HG03575 (cell line): ENCODE results near the gene CHD9.
A peak's percentile ranks its signal among the peaks of the same experiment; 100 is the strongest.

Experiments
- ATAC-seq: cut with Tn5 transposase; IDR thresholded peaks from one replicate; pipeline ENCODE4 v1.9.1; 2021; ENCODE audit not compliant: unreplicated experiment, insufficient number of reproducible peaks, low FRiP score; ENCODE audit errors: extremely low read depth

Gene CHD9

GRCh38 chr16:53112015-53112414 lies 57.2 kb downstream of the CHD9 start:
- no peak for ATAC-seq

GRCh38 chr16:53115047-53115446 lies 60.3 kb downstream of the CHD9 start:
- no peak for ATAC-seq

DNA sequence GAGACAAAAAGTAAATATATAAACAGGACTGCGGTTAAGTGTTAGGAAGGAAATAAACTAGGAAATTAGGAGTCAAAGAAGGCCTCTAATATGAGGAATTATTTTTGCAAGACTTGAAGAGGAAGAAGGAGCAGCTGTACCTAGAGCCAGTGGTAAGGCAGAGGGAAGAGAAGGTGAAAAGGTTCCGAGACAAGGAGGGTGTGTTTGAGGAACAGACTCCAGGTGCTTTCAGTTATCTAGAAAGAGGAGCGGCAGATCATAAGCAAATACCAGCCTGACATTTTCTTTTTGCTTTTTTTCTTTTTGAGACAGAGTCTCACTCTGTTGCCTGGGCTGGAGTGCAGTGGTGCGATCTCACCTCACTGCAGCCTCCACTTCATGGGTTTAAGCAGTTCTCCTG lies 61.0 kb downstream of the CHD9 start:
- no peak for ATAC-seq

GRCh38 chr16:53121043-53121620 lies 66.3 kb downstream of the CHD9 start:
- ATAC-seq: no peak

DNA sequence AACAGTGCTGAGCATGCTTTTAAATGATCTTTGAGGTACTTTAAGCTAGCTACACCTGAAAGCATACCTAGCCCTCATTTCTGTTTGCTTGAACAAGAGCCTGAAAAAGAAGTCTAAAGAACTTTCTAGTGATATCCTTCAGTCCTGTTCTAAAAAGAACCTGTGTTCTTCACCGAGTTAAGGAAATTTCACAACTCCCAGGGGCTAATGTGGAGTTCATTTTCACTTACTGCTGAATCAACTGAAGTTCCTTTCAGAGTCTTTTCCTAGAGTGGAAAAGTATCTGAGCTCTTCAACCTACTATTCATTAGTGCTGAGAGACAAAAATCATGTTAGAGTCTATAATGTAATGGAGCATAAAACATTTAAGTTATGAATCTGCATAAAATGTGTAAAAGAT lies 66.9 kb downstream of the CHD9 start:
- no peak for ATAC-seq

DNA sequence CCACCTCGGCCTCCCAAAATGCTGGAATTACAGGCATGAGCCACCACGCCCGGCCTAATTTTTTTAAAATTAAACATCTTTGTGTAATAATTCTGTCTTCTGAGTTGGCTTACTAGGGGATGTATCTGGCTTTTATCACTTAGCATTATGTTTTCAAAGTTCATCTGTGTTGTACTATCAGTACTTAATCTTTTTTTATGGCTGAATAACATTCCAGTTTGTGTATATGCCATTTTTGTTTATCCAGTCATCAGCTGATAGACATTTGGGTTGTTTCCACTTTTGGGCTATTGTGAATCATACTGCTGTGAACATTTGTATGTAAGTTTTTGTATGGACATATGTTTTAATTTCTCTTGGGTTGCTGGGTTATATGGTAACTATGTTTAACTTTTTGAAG lies 69.0 kb downstream of the CHD9 start:
- no peak for ATAC-seq

DNA sequence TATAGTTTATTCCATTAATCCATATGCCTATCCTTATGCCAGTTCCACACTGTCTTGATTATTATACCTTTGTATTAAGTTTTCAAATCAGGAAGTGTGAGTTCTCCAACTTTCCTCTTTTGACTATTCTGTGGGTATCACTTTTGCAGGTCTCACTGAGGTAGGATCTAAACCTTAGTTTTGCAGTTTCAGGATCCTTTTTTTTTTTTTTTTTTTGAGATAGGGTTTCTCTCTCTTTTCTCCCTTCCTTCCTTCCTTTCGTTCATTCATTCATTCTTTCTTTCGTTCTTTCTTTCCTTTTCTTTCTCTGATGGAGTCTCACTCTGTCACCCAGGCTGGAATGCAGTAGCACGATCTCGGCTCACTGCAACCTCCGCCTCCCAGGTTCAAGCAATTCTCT lies 71.6 kb downstream of the CHD9 start:
- ATAC-seq: no peak

DNA sequence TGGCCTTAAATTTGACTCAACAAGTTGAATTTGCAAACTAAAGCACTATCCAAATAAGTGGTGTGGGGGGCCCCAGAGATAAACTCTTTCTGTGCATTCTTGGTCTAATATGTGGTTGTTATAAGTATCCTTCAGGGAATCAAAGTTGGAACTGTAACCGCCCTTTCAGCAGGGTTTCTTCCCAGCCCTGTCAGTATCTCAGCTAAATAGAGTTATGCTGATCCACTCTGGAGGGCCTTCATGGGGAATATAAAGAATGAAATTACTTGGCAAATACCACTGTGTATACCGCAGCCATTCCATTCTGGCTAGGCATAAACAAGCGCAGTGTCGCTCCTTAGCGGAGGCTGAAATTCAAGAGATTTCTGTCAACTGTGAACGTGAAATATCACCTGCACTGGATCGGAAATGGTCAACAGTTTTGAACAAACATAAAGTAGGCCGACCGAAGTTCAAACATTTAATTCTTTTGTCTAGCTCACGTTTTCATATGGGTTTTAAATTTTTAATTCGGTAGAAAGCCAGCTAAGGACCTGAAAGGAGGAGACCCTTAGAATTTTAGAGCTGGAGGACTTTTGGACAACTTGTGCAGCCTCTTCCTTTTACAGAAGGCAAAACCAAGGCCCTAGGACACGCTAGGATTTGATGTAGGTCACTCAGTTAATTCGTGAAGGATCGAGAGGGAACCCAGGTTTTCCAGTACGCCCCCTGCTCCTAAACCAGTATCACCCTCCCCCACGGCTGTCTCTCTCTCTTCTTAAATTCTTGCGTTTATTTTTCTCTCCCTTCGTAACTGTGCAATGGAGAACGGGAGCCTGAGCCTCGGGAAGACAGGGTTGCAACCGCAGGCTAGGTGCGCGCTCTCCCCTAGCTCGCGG lies 74.7 kb downstream of the CHD9 start:
- no peak for ATAC-seq

GRCh38 chr16:53130159-53131049 lies 75.6 kb downstream of the CHD9 start:
- peak; percentile 49 for ATAC-seq

GRCh38 chr16:53131050-53131362 lies 76.2 kb downstream of the CHD9 start:
- no peak for ATAC-seq

DNA sequence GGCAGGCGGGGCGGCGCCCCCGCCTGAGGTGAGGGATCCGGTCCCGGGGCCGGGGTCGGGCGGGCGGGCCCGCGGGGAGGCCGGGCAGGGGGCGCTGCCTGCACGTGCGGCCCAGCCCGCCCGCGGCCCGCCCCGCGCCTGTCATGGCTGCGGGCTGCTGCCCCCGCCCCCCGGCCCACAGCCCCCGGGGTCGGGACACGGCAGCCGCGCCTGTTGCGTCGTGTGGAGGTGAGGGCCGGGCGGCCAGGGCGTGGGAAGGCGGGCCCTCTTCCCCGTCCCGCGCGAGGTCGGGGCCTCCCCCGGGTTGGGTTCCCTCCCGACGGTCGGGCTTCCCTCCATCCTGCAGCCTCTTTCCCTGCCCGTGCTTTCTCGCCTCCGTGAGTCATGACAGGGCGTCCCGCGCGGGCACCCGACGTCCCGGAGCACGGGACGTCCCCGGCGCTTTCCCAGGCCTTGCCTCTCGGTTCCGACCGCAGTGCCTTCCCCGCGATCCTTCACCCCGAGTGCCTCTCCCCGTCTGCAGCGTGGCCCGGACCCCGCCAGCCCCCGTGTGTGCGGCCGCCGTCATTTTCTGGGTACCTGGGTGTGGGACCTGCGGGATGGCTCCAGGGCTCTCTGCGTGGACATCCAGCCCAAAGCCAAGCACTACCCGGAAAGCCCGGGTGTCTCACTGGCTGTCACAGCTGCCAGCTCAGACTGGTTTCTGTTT lies 76.7 kb downstream of the CHD9 start:
- ATAC-seq: no peak

DNA sequence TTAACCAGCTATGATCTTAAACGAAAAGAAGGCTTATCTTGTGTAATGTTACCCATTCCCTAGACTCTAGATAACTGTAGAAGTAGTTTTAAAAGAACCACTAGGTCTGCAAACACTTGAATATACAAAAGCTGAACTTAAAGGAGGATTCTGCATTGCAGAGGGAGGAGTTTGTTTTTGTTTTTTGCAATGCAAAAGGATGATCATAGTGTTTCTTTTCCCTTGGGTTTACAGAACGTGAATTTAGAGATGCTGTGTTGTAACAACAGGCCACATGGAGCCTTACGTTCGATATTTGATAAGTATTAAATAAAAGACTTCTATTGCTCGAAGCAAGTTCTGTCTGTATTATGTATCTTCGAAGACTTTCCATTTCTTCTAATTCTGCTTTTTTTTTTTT lies 77.6 kb downstream of the CHD9 start:
- ATAC-seq: no peak

DNA sequence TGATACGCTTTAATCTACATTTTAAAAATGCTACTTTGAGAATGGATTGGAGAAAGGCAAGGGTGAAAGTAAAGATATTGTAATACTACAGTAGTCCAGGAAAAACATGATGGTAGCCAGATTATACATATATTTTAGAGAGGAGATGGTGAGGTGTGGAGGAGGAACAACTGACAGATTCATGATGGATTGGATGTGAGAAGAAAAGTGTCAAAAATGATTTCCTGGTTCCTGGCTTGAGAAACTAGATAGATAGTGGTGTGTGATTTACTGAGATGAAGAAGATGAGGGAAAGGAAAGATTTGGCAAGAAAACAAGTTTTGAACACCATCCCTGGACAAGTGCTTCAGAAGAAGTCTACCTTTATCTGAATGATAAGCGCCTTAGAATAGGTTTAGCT lies 80.5 kb downstream of the CHD9 start:
- no peak for ATAC-seq

- no peak for ATAC-seq
These were observed 88.2 kb downstream of the CHD9 start for GRCh38 chr16:53142823-53143568.

DNA sequence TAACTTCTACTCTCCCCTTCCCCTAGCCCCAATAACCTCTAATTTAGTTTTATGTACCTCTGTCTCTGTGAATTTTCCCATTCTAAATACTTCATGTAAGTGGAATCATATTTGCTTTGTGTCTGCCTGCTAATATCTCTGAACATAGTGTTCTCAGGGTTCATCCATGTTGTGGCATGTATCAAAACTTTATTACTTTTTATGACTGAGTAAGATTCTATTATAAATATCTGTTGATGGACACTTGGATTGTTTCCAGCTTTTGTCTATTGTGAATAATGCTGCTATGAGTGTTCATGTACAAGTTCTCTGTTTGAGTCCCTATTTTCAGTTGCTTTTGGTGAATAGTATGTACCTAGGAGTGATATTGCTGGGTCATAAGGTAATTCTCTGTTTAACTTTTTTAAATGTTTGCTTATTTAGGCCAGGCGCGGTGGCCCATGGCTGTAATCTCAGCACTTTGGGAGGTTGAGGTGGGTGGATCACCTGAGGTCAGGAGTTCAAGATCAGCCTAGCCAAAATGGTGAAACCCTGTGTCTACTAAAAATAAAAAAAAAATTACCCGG lies 92.8 kb downstream of the CHD9 start:
- no peak for ATAC-seq

GRCh38 chr16:53150769-53151168 lies 96.0 kb downstream of the CHD9 start:
- no peak for ATAC-seq

GRCh38 chr16:53152329-53152728 lies 97.5 kb downstream of the CHD9 start:
- no peak for ATAC-seq

- no peak for ATAC-seq
These were observed 98.3 kb downstream of the CHD9 start for GRCh38 chr16:53153130-53153529.
